Trophoblast cell (in vitro differentiated cells and primary cell): ENCODE data around the gene PRKCI.

Source experiments
- DNase-seq, 2 donors: peaks; one replicate each; pipeline ENCODE4 v3.0.0-alpha.2; 2016
- H2AFZ ChIP-seq: 2 replicates; pipeline ENCODE4 v1.6.1; 2013; ENCODE audit warnings: low read length, moderate library complexity, mild to moderate bottlenecking; ENCODE audit not compliant: insufficient read depth, poor library complexity
- H2AK5ac ChIP-seq: 2 replicates; pipeline ENCODE4 v1.6.1; 2013; ENCODE audit warnings: mild to moderate bottlenecking, low read length
- H2BK120ac ChIP-seq: 2 replicates; pipeline ENCODE4 v1.6.1; 2013; ENCODE audit warnings: low read length, mild to moderate bottlenecking, moderate library complexity; ENCODE audit not compliant: insufficient read depth, poor library complexity
- H2BK12ac ChIP-seq: 2 replicates; pipeline ENCODE4 v1.6.1; 2013; ENCODE audit warnings: mild to moderate bottlenecking, low read length, moderate library complexity
- H2BK5ac ChIP-seq: 2 replicates; pipeline ENCODE4 v1.6.1; 2013; ENCODE audit warnings: low read length, low read depth, moderate library complexity, mild to moderate bottlenecking; ENCODE audit not compliant: poor library complexity
- H3K14ac ChIP-seq: 2 replicates; pipeline ENCODE4 v1.6.1; 2013; ENCODE audit warnings: mild to moderate bottlenecking, low read length
- H3K18ac ChIP-seq: 2 replicates; pipeline ENCODE4 v1.6.1; 2013; ENCODE audit warnings: mild to moderate bottlenecking, low read length
- H3K23ac ChIP-seq: 2 replicates; pipeline ENCODE4 v1.6.1; 2013; ENCODE audit warnings: low read length
- H3K27ac ChIP-seq: 2 replicates; pipeline ENCODE4 v1.5.1; 2013; ENCODE audit warnings: low read depth, mild to moderate bottlenecking, inconsistent platforms, low read length, moderate library complexity
- H3K27me3 ChIP-seq: 2 replicates; pipeline ENCODE4 v1.6.1; 2013; ENCODE audit warnings: inconsistent platforms, mild to moderate bottlenecking, low read length, moderate library complexity; ENCODE audit not compliant: insufficient read depth
- H3K36me3 ChIP-seq, 2 experiments: 1 replicate in 1 of 2; 2 replicates in 1 of 2; pipeline ENCODE4 v1.6.1; 2013; ENCODE audit warnings: low read length in 2 of 2, mild to moderate bottlenecking in 2 of 2, moderate library complexity in 1 of 2; ENCODE audit not compliant: insufficient read depth in 2 of 2, control insufficient read depth in 1 of 2
- H3K4ac ChIP-seq: 2 replicates; pipeline ENCODE4 v1.6.1; 2013; ENCODE audit warnings: low read depth, mild to moderate bottlenecking, low read length, moderate library complexity
- H3K4me1 ChIP-seq, 2 experiments: 1 replicate in 1 of 2; 2 replicates in 1 of 2; pipeline ENCODE4 v1.6.1; 2013; ENCODE audit warnings: low read length in 2 of 2, mild to moderate bottlenecking in 2 of 2, moderate library complexity in 1 of 2; ENCODE audit not compliant: insufficient read depth in 2 of 2, control insufficient read depth in 1 of 2
- H3K4me2 ChIP-seq: 2 replicates; pipeline ENCODE4 v1.6.1; 2013; ENCODE audit warnings: inconsistent platforms, mild to moderate bottlenecking, low read length, moderate library complexity
- H3K4me3 ChIP-seq: 2 replicates; pipeline ENCODE4 v1.5.1; 2013; ENCODE audit warnings: mild to moderate bottlenecking, low read depth, low read length, inconsistent platforms
- H3K79me1 ChIP-seq: one replicate; pipeline ENCODE4 v1.6.1; 2013; ENCODE audit warnings: low read length
- H3K79me2 ChIP-seq: 2 replicates; pipeline ENCODE4 v1.6.1; 2013; ENCODE audit warnings: low read length, mild to moderate bottlenecking; ENCODE audit not compliant: control insufficient read depth, insufficient read depth, poor library complexity
- H3K9ac ChIP-seq: 2 replicates; pipeline ENCODE4 v1.6.1; 2013; ENCODE audit warnings: mild to moderate bottlenecking, low read length
- H3K9me3 ChIP-seq: 2 replicates; pipeline ENCODE4 v1.6.1; 2013; ENCODE audit warnings: low read depth, mild to moderate bottlenecking, control low read depth, inconsistent platforms, low read length; ENCODE audit not compliant: insufficient read depth
- H4K12ac ChIP-seq: 2 replicates; pipeline ENCODE4 v1.6.1; 2013; ENCODE audit warnings: low read depth, mild to moderate bottlenecking, low read length, moderate library complexity
- H4K8ac ChIP-seq: 2 replicates; pipeline ENCODE4 v1.6.1; 2013; ENCODE audit warnings: low read depth, mild to moderate bottlenecking, low read length, moderate library complexity
- H4K91ac ChIP-seq: one replicate; pipeline ENCODE4 v1.6.1; 2013; ENCODE audit warnings: low read depth, mild to moderate bottlenecking, low read length, moderate library complexity
- WGBS: extraction: QIAGEN DNeasy Blood & Tissue Kit; methylation state at CpG from one replicate; pipeline ENCODE4 v1.1.7; 2013; ENCODE audit warnings: missing lambda C conversion rate; ENCODE audit not compliant: insufficient read length, insufficient coverage; ENCODE audit errors: extremely low coverage; 5-methylcytosine and 5-hydroxymethylcytosine counted together

PRKCI gene

DNA sequence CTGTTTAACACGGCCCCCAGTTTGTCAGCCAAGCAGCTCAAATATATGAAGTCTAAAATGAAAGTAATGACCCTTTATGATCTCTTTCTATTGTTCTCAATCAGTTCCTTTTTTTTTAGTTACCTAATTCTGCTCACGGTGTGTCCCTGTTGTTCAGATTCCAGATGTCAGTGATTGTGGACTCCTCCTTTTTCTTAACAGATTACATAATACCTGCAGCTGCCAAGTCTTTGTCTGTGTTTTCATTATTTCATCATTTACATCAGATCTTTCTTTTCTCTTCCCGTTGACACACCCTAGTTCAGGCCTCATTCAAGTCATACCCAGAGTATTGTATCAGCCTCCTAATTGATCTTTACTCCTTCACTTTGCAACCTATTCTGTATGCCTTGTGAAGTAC, 79.2 kb downstream of the PRKCI start:
- Histone ChIP-seq H2BK12ac (no peak overlapping the region), H3K4me3 (no peak overlapping the region), H3K36me3 (peaks cover 8 to 10% of the 10 kb centered on the region in 2 experiments), H4K8ac (no peak overlapping the region), H2AFZ (no peak overlapping the region), H2BK120ac (no peak overlapping the region), H3K14ac (no peak overlapping the region), H3K79me1 (no peaks in the 10 kb centered on the region), H4K91ac (no peak overlapping the region), H3K18ac (no peak overlapping the region), H2AK5ac (no peak overlapping the region), H3K4ac (no peak overlapping the region), H3K27ac (no peak overlapping the region), H3K4me2 (no peak overlapping the region), H3K23ac (no peak overlapping the region), H3K79me2 (no peaks in the 10 kb centered on the region), H3K4me1 (no peaks in the 10 kb centered on the region), H2BK5ac (no peak overlapping the region), H3K27me3 (no peaks in the 10 kb centered on the region), H3K9me3 (no peaks in the 10 kb centered on the region), H3K9ac (no peak overlapping the region), H4K12ac (no peak overlapping the region)
- DNase-seq, result peak in 1 of 2 donors; percentile 43
- WGBS, result no CpG with 5 or more reads among the region's 3 CpGs

DNA sequence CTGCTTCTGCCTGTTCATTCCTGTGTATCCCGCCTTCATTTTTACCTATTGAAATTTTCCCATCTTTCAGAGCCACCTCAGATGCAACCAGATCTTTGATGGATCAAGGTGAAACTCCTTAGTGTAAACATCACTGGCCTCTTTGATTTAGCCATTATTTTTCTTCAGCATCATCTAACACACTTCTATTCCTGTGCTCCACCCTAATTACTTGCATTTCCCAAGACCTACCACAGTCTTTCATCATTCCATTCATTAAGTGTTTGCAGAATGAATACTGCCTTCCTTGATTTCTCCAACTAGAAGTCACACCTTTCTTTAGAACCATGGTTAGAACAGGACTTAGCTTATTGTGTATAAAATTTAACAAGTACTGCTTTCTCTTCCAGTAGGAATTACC, 79.8 kb downstream of the PRKCI start:
- no peaks in the 10 kb centered on the region for H3K79me2 ChIP-seq
- H3K14ac ChIP-seq, result no peak overlapping the region
- H2AK5ac ChIP-seq, result no peak overlapping the region
- H3K4me1 ChIP-seq, result no peaks in the 10 kb centered on the region
- no peak overlapping the region for H4K91ac ChIP-seq
- no peak overlapping the region for H2BK120ac ChIP-seq
- no peak overlapping the region for H2BK12ac ChIP-seq
- no peak overlapping the region for H4K12ac ChIP-seq
- no peak overlapping the region for H4K8ac ChIP-seq
- H3K4me3 ChIP-seq, result no peak overlapping the region
- no CpG with 5 or more reads among the region's 1 CpG for WGBS
- H2AFZ ChIP-seq, result no peak overlapping the region
- peaks cover 8 to 10% of the 10 kb centered on the region in 2 experiments for H3K36me3 ChIP-seq
- H3K18ac ChIP-seq, result no peak overlapping the region
- no peak overlapping the region for H3K4ac ChIP-seq
- H3K9me3 ChIP-seq, result no peaks in the 10 kb centered on the region
- no peak overlapping the region for H3K4me2 ChIP-seq
- H3K9ac ChIP-seq, result no peak overlapping the region
- no peaks in the 10 kb centered on the region for H3K79me1 ChIP-seq
- DNase-seq, result no peak
- H3K23ac ChIP-seq, result no peak overlapping the region
- H3K27me3 ChIP-seq, result no peaks in the 10 kb centered on the region
- no peak overlapping the region for H3K27ac ChIP-seq
- no peak overlapping the region for H2BK5ac ChIP-seq

DNA sequence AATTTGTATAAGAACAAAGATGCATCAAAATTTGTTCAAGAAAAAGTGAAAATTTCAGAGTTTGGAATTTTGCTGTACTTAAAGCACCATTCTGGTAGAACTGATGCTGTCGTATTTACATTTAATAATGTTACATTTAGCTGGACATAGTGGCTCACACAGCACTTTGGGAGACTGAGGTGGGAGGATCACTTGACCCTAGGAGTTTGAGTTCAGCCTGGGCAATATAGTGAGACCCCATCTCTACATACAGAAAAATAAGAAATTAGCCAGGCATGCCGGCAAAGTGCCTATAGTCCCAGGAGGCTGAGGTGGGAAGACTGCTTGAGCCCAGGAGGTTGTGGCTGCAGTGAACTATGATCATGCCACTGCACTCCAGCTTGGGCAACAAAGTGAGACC, 83.8 kb downstream of the PRKCI start:
- WGBS, result no CpG with 5 or more reads among the region's 2 CpGs
- Histone ChIP-seq H2AFZ (no peak overlapping the region), H2AK5ac (no peak overlapping the region), H2BK120ac (no peak overlapping the region), H3K27ac (no peak overlapping the region), H2BK5ac (no peak overlapping the region), H4K91ac (no peak overlapping the region), H3K4me1 (peaks cover 5 to 6% of the 10 kb centered on the region in 2 experiments), H3K79me2 (no peaks in the 10 kb centered on the region), H3K79me1 (peaks cover 2% of the 10 kb centered on the region), H3K4me3 (no peak overlapping the region), H3K4me2 (no peak overlapping the region), H3K14ac (no peak overlapping the region), H3K23ac (no peak overlapping the region), H4K8ac (no peak overlapping the region), H2BK12ac (no peak overlapping the region), H3K18ac (no peak overlapping the region), H3K4ac (no peak overlapping the region), H4K12ac (no peak overlapping the region), H3K9ac (no peak overlapping the region), H3K36me3 (no peaks in the 10 kb centered on the region), H3K9me3 (no peaks in the 10 kb centered on the region), H3K27me3 (no peaks in the 10 kb centered on the region)
- DNase-seq, result no peak

- peak; percentile 18 to 31 for DNase-seq
- Histone ChIP-seq H2BK5ac (peak overlapping the region; percentile 14), H4K12ac (no peak overlapping the region), H3K4ac (no peak overlapping the region), H3K4me2 (no peak overlapping the region), H2BK120ac (no peak overlapping the region), H2AK5ac (no peak overlapping the region), H3K4me1 (peaks cover 5 to 6% of the 10 kb centered on the region in 2 experiments), H2AFZ (no peak overlapping the region), H2BK12ac (peak overlapping the region; percentile 80), H3K9ac (no peak overlapping the region), H3K79me1 (peaks cover 2% of the 10 kb centered on the region), H3K23ac (no peak overlapping the region), H3K79me2 (no peaks in the 10 kb centered on the region), H3K27ac (no peak overlapping the region), H3K36me3 (no peaks in the 10 kb centered on the region), H3K18ac (no peak overlapping the region), H3K4me3 (no peak overlapping the region), H3K9me3 (no peaks in the 10 kb centered on the region), H4K8ac (no peak overlapping the region), H4K91ac (peak overlapping the region; percentile 62), H3K27me3 (no peaks in the 10 kb centered on the region), H3K14ac (peak overlapping the region; percentile 66)
- WGBS, result no CpG with 5 or more reads among the region's 11 CpGs
These were observed 85.6 kb downstream of the PRKCI start for GRCh38 chr3:170307671-170308405.
